Astrocyte (in vitro differentiated cells and primary cell): ENCODE data around the gene ITGAV.

Experiments used
- CTCF ChIP-seq: IDR thresholded peaks from 2 replicates; pipeline ENCODE4 v1.5.1; 2011; ENCODE audit warnings: low read depth, mild to moderate bottlenecking, inconsistent platforms, low read length, moderate library complexity; ENCODE audit not compliant: insufficient read depth
- EZH2 ChIP-seq: IDR thresholded peaks from 2 replicates; pipeline ENCODE4 v1.6.1; 2012; ENCODE audit warnings: mild to moderate bottlenecking, low read length, inconsistent platforms; ENCODE audit not compliant: insufficient read depth

DNA sequence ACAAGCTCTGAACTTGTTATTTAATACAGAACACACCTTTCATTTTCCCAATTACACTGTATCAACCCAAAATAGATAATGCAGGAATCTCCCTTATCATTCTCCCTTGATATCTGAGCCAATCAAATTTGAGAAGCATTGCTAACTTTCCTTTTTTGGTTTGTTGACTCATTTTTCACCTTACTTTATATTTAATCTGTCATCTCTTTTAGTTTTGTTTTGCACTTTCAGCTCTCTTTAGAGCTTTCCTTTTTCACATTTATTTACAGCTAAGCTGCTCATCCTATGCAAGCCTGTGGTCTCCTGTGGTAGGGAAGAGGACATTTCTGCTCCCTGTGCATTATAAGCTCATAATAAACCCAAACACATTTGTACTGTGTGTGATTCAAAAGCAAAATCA is 50.1 kb downstream of the ITGAV start:
- TF ChIP-seq CTCF, result no peak
- TF ChIP-seq EZH2, result no peak
